Gastrocnemius medialis (tissue), 4 donors: ENCODE data around the gene ST6GALNAC4.

Experiments used
- CTCF ChIP-seq, 5 experiments: fragments of 450-650 bp in 3 of 5; fragments of 200-600 bp in 2 of 5; sonication (generic) in 2 of 5; IDR thresholded peaks in 4 of 5; conservative IDR thresholded peaks in 1 of 5; 1 replicate in 4 of 5; 2 replicates in 1 of 5; pipeline ENCODE4 v1.5.1; 2016 to 2019; ENCODE audit warnings: antibody characterized with exemption in 5 of 5, mild to moderate bottlenecking in 3 of 5, moderate library complexity in 3 of 5
- POLR2A ChIP-seq, 2 donors: fragments of 450-650 bp; IDR thresholded peaks; one replicate each; pipeline ENCODE4 v1.6.1; 2017; ENCODE audit warnings: antibody characterized with exemption in 2 of 2, mild to moderate bottlenecking in 2 of 2, moderate library complexity in 2 of 2

DNA sequence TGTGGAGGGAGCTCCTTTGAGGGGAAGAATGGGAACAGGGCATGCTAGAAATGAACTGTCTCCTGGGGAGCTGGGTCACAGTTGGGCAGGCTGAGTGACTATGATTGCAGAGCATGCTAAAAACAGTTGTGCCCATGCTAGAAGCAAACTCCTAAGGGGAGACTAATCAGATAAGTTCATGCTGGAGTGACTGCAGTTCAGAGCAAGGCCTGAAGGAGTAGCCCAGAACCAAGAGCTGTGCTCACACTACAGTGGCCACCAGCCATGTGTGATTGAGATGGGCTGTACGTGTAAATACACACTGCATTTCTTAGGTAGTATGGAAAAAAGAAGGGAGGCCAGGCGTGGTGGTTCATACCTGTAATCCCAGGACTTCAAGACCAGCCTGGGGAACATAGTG is 29.0 kb downstream of the ST6GALNAC4 start:
- no peak for TF ChIP-seq POLR2A (IDR thresholded peaks at IDR 0.05)
- TF ChIP-seq CTCF (IDR thresholded peaks at IDR 0.05 in 4 of 5, conservative IDR thresholded peaks at IDR 0.05 in 1 of 5) = no peak
